GM21528 (cell line): ENCODE data around the gene RRH.
"Not testable (repeated sequence)": the region's sequence is repeated elsewhere in the genome, so short reads cannot be mapped to it uniquely, and the experiment has no call there.

Experiments used
- ATAC-seq: cut with Tn5 transposase; IDR thresholded peaks from one replicate; pipeline ENCODE4 v1.9.1; 2021; ENCODE audit warnings: mild to moderate bottlenecking, moderate library complexity; ENCODE audit not compliant: unreplicated experiment, low FRiP score

RRH gene

GRCh38 chr4:109836985-109837384 is 9.2 kb downstream of the RRH start:
- no peak for ATAC-seq

GRCh38 chr4:109846395-109847098 is 18.8 kb downstream of the RRH start:
- ATAC-seq, result no peak

- no peak for ATAC-seq
Observed at GRCh38 chr4:109847896-109848442, 20.2 kb downstream of the RRH start, which contains the start of gene LRIT3. Gene LRIT3, plus strand, starts transcription at chr4:109848107. Its CDS starts 95 bp downstream, at chr4:109848202.

- no peak for ATAC-seq
Observed at GRCh38 chr4:109848501-109848900, 20.7 kb downstream of the RRH start.

- no peak for ATAC-seq
Observed at GRCh38 chr4:109850601-109851000, 22.8 kb downstream of the RRH start.

GRCh38 chr4:109859426-109860300 is 31.9 kb downstream of the RRH start:
- not testable (repeated sequence) for ATAC-seq

- ATAC-seq, result no peak
Observed at GRCh38 chr4:109861271-109861670, 33.5 kb downstream of the RRH start.

- no peak for ATAC-seq
Observed at GRCh38 chr4:109861916-109862511, 34.2 kb downstream of the RRH start.

GRCh38 chr4:109864134-109864533 is 36.4 kb downstream of the RRH start:
- ATAC-seq, result no peak

- no peak for ATAC-seq
Observed at GRCh38 chr4:109870061-109870460, 42.3 kb downstream of the RRH start.

- no peak for ATAC-seq
Observed at GRCh38 chr4:109872065-109872464, 44.3 kb downstream of the RRH start.

- ATAC-seq, result no peak
Observed at GRCh38 chr4:109872950-109873656, 45.3 kb downstream of the RRH start.

- no peak for ATAC-seq
Observed at GRCh38 chr4:109873791-109874514, 46.2 kb downstream of the RRH start.

- ATAC-seq, result no peak
Observed at GRCh38 chr4:109875106-109875505, 47.3 kb downstream of the RRH start.

- ATAC-seq, result not testable (repeated sequence)
Observed at GRCh38 chr4:109875553-109875952, 47.8 kb downstream of the RRH start.

- ATAC-seq, result no peak
Observed at GRCh38 chr4:109876634-109877265, 49.0 kb downstream of the RRH start.

- ATAC-seq, result peak; percentile 59
Observed at GRCh38 chr4:109877400-109877799, 49.6 kb downstream of the RRH start.

GRCh38 chr4:109878355-109878754 is 50.6 kb downstream of the RRH start:
- no peak for ATAC-seq

GRCh38 chr4:109879081-109879480 is 51.3 kb downstream of the RRH start:
- ATAC-seq, result no peak
